Measurements from ENCODE around the gene AIG1. TPM values are rescaled to one million over a fixed set of nuclear protein-coding genes. Genes with fewer than 3 reads are reported as not detected.
A peak's percentile ranks its signal among the peaks of the same experiment; 100 is the strongest.

The AIG1 gene
- polyA plus RNA-seq, 4 donors = 92.2 to 114 (median 102) TPM

DNA sequence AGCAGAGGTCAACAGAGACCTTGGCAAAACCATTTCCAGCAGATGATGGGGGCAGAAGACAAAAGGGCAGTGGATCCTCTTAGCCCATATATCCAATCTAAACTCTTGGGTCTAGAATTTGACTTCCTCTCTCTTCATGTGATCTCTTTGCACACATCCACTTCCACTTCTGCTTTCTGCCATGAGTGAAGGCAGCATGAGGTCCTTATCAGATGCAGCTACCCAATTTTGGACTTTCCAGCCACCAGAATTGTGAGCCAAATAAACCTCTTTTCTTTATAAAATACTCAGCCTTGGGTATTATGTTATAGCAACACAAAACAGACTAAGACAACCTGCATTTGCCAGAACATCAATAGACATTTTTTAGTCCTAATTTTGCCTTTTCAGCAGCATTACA lies 198.3 kb downstream of the AIG1 start:
- DNase-seq (ENCODE audit: low read depth in 4 of 4, low spot score in 2 of 4) = no peak

GRCh38 chr6:143260857-143261256 lies 200.2 kb downstream of the AIG1 start:
- DNase-seq (ENCODE audit: low read depth in 4 of 4, low spot score in 2 of 4) = no peak

DNA sequence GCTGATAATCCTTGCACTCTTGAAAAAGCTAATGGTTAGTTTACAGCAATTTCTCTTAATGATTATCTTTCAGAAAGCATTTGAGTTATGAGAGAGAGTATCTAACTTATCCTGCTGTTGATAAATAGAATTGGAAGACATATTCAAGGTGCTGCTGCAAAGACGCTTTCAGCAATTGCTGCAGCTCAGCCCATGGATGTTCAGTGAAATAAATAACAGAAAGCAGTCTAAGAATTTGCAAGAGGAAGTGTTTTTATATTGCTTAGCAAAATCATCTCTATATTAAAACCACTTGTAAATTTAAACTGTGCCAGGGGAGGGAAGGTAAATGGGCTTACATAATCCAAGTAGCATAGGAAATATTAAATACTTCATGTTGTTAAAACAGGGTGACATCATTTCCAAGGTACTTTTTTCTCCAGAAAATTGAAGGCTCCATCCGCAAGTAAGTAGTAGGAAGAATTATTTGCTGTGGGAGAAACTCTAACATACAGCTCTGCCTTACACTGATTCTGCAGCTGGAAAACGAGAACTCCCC lies 201.3 kb downstream of the AIG1 start:
- no peak for DNase-seq (ENCODE audit: low read depth in 4 of 4, low spot score in 2 of 4)

GRCh38 chr6:143262859-143263258 lies 202.2 kb downstream of the AIG1 start:
- DNase-seq (ENCODE audit: low read depth in 4 of 4, low spot score in 2 of 4) = no peak

- no peak for DNase-seq (ENCODE audit: low read depth in 4 of 4, low spot score in 2 of 4)
Observed at GRCh38 chr6:143264379-143264778, 203.7 kb downstream of the AIG1 start.

GRCh38 chr6:143264986-143265764 lies 204.5 kb downstream of the AIG1 start:
- no peak for DNase-seq (ENCODE audit: low read depth in 4 of 4, low spot score in 2 of 4)

GRCh38 chr6:143267760-143268159 lies 207.1 kb downstream of the AIG1 start:
- DNase-seq (ENCODE audit: low read depth in 4 of 4, low spot score in 2 of 4) = no peak

GRCh38 chr6:143268439-143268838 lies 207.8 kb downstream of the AIG1 start:
- no peak for DNase-seq (ENCODE audit: low read depth in 4 of 4, low spot score in 2 of 4)

GRCh38 chr6:143270026-143270425 lies 209.3 kb downstream of the AIG1 start:
- DNase-seq (ENCODE audit: low read depth in 4 of 4, low spot score in 2 of 4) = no peak

- DNase-seq (ENCODE audit: low read depth in 4 of 4, low spot score in 2 of 4) = peak in 1 of 4 donors; percentile 5
Observed at GRCh38 chr6:143271024-143271423, 210.3 kb downstream of the AIG1 start.

DNA sequence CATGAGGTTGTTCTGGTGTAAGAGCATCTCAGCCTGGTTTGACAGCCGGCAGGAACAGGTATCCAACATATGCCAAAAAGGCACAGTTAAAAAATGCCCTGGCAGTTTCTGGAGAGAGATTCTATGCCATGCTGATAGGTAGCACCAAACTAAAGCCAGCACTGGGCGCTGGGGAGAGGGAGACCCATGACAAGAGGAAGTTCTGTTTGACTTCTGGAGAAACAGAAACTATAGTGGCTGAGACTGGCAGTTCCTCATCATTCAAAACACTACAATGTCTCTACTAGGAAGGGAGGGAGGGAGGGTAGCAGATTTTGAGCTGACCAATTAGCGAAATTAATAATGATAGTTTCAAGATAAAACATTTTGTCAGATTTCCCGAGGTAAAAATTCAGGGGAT lies 215.7 kb downstream of the AIG1 start:
- DNase-seq (ENCODE audit: low read depth in 4 of 4, low spot score in 2 of 4) = no peak

DNA sequence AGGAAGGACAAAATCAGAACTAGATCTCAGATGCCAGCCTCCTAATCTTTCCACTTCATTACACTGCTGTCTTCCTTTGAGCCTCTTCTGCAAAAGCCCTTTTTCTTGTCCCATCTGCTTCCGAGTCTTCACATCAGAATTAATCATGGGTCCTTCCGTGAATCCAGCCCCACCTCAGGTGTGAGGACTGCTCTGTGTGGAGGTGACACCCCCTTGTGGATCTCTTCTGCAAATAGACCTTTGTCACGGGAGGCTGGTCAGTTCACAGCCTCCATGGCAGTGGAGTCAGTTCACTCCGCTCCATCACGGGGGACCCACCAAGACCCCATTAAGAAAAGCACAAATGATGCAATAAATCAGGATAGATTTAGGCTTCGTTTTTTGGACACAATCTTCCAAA lies 218.7 kb downstream of the AIG1 start:
- no peak for DNase-seq (ENCODE audit: low read depth in 4 of 4, low spot score in 2 of 4)

DNA sequence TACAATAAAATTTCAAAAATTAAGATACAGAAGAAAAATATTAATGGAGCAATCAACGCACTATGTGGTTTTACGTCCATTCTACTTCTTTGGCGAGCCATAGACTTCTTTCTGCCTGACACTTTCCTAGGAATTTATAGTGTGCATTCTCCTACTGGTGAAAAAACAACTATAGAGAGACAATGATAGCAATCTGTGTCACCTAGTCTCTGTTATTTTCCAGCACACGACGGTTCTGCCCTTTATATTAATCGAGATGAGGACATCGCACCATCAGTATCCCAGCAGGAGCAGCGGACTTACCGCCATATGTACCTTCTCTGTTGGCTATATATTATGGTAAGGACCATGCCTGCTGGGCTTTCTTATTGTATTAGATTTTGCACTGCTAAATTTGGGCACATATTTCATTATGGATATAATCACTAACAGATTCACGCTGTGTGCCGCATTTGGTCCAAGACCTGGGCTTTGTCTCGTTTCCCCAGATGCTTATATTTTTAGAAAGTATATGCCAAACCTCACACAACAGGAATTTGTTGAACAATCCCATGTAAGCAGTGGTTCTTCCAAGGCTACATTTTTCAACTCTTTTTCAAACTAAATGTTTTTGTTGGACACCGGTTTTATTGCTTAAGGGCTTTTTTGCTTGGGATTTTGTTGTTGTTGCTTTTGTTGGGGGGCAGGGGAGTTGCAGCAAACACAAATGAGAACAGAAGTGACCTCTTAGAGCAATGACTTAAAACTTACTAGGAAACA lies 223.4 kb downstream of the AIG1 start:
- peak; percentile 19 to 49 (median 27) for DNase-seq (ENCODE audit: low read depth in 4 of 4, low spot score in 2 of 4)

- DNase-seq (ENCODE audit: low read depth in 4 of 4, low spot score in 2 of 4) = no peak
Observed at GRCh38 chr6:143286251-143286795, 225.6 kb downstream of the AIG1 start.

- no peak for DNase-seq (ENCODE audit: low read depth in 4 of 4, low spot score in 2 of 4)
Observed at GRCh38 chr6:143288923-143289322, 228.2 kb downstream of the AIG1 start.

- no peak for DNase-seq (ENCODE audit: low read depth in 4 of 4, low spot score in 2 of 4)
Observed at GRCh38 chr6:143290206-143290605, 229.5 kb downstream of the AIG1 start.

GRCh38 chr6:143293523-143293922 lies 232.8 kb downstream of the AIG1 start:
- no peak for DNase-seq (ENCODE audit: low read depth in 4 of 4, low spot score in 2 of 4)

DNA sequence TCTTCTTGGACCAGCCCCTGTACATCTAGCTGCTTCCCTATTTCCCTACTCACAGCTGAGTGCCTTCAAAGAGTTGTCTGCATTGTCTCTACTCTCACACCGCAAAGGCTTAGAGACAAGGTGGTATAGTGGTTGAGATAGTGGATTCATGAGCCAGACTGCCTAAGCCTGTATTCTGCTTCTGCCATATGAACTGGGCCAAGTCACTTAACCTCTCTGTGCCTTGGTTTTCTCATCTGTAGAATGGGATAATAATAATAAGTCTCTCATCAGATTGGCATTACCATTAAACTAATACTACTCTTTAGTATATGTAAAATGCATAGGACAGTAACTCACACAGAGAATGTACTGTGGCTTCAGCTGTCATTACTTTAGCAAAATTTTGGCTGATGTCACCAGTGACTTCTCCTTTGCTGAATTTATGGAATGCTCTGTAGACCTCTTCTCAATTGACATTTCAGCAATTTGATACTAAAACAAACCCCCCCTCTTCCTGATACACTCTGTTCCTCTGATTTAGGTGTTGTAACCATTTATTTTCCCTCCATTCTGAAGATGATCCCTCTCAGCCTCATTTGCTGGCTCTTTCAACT lies 233.7 kb downstream of the AIG1 start:
- no peak for DNase-seq (ENCODE audit: low read depth in 4 of 4, low spot score in 2 of 4)

GRCh38 chr6:143295932-143296331 lies 235.2 kb downstream of the AIG1 start:
- no peak for DNase-seq (ENCODE audit: low read depth in 4 of 4, low spot score in 2 of 4)

DNA sequence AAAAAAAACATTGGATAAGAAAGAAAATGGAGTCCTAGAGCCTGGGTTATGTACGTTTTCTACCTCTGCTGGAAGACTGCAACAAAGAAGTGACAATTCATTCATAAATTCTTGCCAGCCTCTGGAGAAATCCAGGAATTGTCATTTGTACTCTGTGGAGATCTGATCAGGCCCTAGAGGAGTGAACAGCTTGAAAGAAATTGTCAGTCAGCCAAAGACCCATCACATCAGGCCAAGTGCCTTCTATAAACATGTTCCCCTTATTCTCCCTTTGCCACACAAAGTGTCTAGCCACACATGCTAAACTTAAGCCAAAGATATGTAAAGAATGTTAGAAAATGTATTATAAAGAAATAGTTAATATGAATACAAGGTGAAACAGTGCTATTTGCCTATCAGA lies 237.4 kb downstream of the AIG1 start:
- DNase-seq (ENCODE audit: low read depth in 4 of 4, low spot score in 2 of 4) = no peak
